Measurements from ENCODE around the gene MTCL3.
A peak's percentile ranks its signal among the peaks of the same experiment; 100 is the strongest.

Gene MTCL3

GRCh38 chr6:127458222-127458621, 60.9 kb downstream of the MTCL3 start:
- H3K27me3 Mint-ChIP-seq, result peaks cover 7% of the 10 kb centered on the region
- DNase-seq, result no peak

GRCh38 chr6:127457456-127458064, 61.6 kb downstream of the MTCL3 start:
- no peaks in the 10 kb centered on the region for H3K36me3 Mint-ChIP-seq (ENCODE audit: low read depth)

More at GRCh38 chr6:127458222-127458621, 60.9 kb downstream of the MTCL3 start:
- H3K4me1 Mint-ChIP-seq (ENCODE audit: low read depth), result no peaks in the 10 kb centered on the region
- Histone ChIP-seq H3K9me3 (ENCODE audit: control insufficient read depth in 1 of 2, insufficient read depth in 1 of 2, low read length in 2 of 2) (no peaks in the 10 kb centered on the region), H3K4me3 (ENCODE audit: low read length) (no peak overlapping the region), H3K36me3 (ENCODE audit: insufficient read depth, low read length) (no peaks in the 10 kb centered on the region), H3K4me1 (ENCODE audit: insufficient read depth, low read length) (no peaks in the 10 kb centered on the region), H3K27me3 (ENCODE audit: control insufficient read depth in 1 of 2, insufficient read depth in 2 of 2, low read length in 2 of 2) (no peaks in the 10 kb centered on the region), H3K27ac (ENCODE audit: low read depth in 1 of 2, low read length in 2 of 2) (no peak overlapping the region)
- no peak for TF ChIP-seq CTCF (IDR thresholded peaks at IDR 0.05)
- H3K9me3 Mint-ChIP-seq, result no peaks in the 10 kb centered on the region
- no peaks in the 10 kb centered on the region for H3K36me3 Mint-ChIP-seq (ENCODE audit: low read depth)
- ChIA-PET POLR2A (no interaction called here), CTCF (no interaction called here)
- H3K27ac Mint-ChIP-seq, result no peak overlapping the region
- intact Hi-C loops (cut with DNase I, micrococcal nuclease), result no loop called here
- ATAC-seq (ENCODE audit: poor library complexity), result no peak
- no peak overlapping the region for H3K4me3 Mint-ChIP-seq

GRCh38 chr6:127456465-127456864, 62.7 kb downstream of the MTCL3 start:
- H3K4me3 ChIP-seq (ENCODE audit: low read length), result no peak overlapping the region
- POLR2A ChIA-PET, result no interaction called here
- peaks cover 7% of the 10 kb centered on the region for H3K27me3 Mint-ChIP-seq
- DNase-seq (no peak), ATAC-seq (ENCODE audit: poor library complexity) (no peak)
- no peaks in the 10 kb centered on the region for H3K36me3 Mint-ChIP-seq (ENCODE audit: low read depth)
- H3K9me3 ChIP-seq (ENCODE audit: control insufficient read depth in 1 of 2, insufficient read depth in 1 of 2, low read length in 2 of 2), result no peaks in the 10 kb centered on the region
- no peak overlapping the region for H3K27ac ChIP-seq (ENCODE audit: low read depth in 1 of 2, low read length in 2 of 2)
- H3K9me3 Mint-ChIP-seq, result no peaks in the 10 kb centered on the region
- no peak for TF ChIP-seq CTCF (IDR thresholded peaks at IDR 0.05)
- H3K4me1 ChIP-seq (ENCODE audit: insufficient read depth, low read length), result no peaks in the 10 kb centered on the region
- no peak overlapping the region for H3K27ac Mint-ChIP-seq
- no peaks in the 10 kb centered on the region for H3K4me1 Mint-ChIP-seq (ENCODE audit: low read depth)
- CTCF ChIA-PET, result no interaction called here
- intact Hi-C loops (cut with DNase I, micrococcal nuclease), result no loop called here
- no peaks in the 10 kb centered on the region for H3K27me3 ChIP-seq (ENCODE audit: control insufficient read depth in 1 of 2, insufficient read depth in 2 of 2, low read length in 2 of 2)
- no peak overlapping the region for H3K4me3 Mint-ChIP-seq
- no peaks in the 10 kb centered on the region for H3K36me3 ChIP-seq (ENCODE audit: insufficient read depth, low read length)

More at GRCh38 chr6:127457456-127458064, 61.6 kb downstream of the MTCL3 start:
- ChIA-PET POLR2A (no interaction called here), CTCF (no interaction called here)
- Mint-ChIP-seq H3K4me1 (ENCODE audit: low read depth) (no peaks in the 10 kb centered on the region), H3K27ac (no peak overlapping the region), H3K27me3 (peaks cover 7% of the 10 kb centered on the region), H3K9me3 (no peaks in the 10 kb centered on the region), H3K4me3 (no peak overlapping the region)
- Histone ChIP-seq H3K9me3 (ENCODE audit: control insufficient read depth in 1 of 2, insufficient read depth in 1 of 2, low read length in 2 of 2) (no peaks in the 10 kb centered on the region), H3K4me3 (ENCODE audit: low read length) (no peak overlapping the region), H3K4me1 (ENCODE audit: insufficient read depth, low read length) (no peaks in the 10 kb centered on the region), H3K27me3 (ENCODE audit: control insufficient read depth in 1 of 2, insufficient read depth in 2 of 2, low read length in 2 of 2) (no peaks in the 10 kb centered on the region), H3K27ac (ENCODE audit: low read depth in 1 of 2, low read length in 2 of 2) (no peak overlapping the region), H3K36me3 (ENCODE audit: insufficient read depth, low read length) (no peaks in the 10 kb centered on the region)
- DNase-seq (peak in 3 of 14 experiments; percentile 13 to 50 (median 38)), ATAC-seq (ENCODE audit: poor library complexity) (no peak)
- intact Hi-C loops (cut with DNase I, micrococcal nuclease), result no loop called here
- no peak for TF ChIP-seq CTCF (IDR thresholded peaks at IDR 0.05)

Data from CD4-positive, alpha-beta T cell (primary cell).